Measurements from ENCODE around the gene VPS35.
A peak's percentile ranks its signal among the peaks of the same experiment; 100 is the strongest.

VPS35 gene

DNA sequence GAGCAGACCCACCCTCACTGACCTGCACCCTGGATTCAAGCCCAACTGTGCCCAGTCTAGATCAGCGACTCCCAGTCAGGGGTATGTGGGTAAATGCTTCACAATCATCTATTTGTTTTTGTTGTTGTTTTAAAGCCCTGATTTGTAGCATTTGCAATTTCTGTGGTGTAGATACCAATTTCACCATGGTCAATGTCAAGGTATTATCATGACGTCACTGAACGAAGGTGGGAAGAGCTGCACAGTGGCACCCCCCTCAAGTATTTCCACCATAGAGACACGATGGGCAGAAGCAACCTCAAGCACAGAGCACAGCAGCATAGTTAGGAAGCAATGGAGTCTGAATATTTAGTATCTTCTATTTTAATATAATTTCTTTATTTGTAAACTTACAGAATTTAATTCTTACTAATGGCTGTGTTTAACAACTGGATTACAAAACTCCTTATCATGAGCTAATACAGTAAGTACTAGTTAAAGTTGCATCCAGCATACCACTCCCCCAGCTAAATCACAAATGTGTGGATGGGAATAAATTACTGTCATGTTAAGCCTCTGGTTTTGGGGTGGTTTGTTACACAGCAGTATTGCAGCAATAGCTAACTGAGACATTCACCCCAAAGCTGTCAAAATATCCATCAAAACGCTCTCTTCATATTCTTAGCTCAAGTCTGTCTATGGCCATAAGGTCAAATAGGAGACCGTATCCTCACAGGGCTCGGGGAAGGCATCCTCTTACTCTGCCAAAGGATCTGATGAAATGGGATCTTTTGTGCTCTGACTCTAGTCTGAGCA is 26.0 kb upstream of the VPS35 start:
- no peak for TF ChIP-seq CTCF (IDR thresholded peaks at IDR 0.05; ENCODE audit: insufficient read depth, low read depth, low read length, missing control alignments)
- no peak for DNase-seq (ENCODE audit: low read depth)
- H3K4me3 ChIP-seq (ENCODE audit: low read depth, low read length): no peak overlapping the region

DNA sequence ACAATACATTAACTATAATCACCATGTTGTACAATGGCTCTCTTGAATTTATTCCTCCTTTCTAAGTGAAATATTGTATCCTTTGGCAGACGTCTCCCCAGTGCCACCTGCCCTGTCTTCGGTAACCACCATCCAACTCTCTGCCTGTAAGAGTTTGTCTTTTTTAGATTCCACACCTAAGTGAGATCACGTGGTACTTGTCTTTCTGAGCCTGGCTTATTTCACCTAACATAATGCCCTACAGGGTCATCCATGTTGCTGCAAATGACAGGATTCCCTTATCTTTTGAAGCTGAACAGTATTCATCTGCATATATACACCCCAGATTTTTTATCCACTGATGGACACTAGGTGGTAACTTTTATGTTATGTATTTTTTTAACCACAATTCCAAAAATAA is 24.7 kb upstream of the VPS35 start:
- no peak for DNase-seq (ENCODE audit: low read depth)
- no peak overlapping the region for H3K4me3 ChIP-seq (ENCODE audit: low read depth, low read length)
- TF ChIP-seq CTCF (IDR thresholded peaks at IDR 0.05; ENCODE audit: insufficient read depth, low read depth, low read length, missing control alignments): no peak

- no peak for TF ChIP-seq CTCF (IDR thresholded peaks at IDR 0.05; ENCODE audit: insufficient read depth, low read depth, low read length, missing control alignments)
- no peak overlapping the region for H3K4me3 ChIP-seq (ENCODE audit: low read depth, low read length)
- no peak for DNase-seq (ENCODE audit: low read depth)
Observed at GRCh38 chr16:46712911-46713310, 23.9 kb upstream of the VPS35 start.

DNA sequence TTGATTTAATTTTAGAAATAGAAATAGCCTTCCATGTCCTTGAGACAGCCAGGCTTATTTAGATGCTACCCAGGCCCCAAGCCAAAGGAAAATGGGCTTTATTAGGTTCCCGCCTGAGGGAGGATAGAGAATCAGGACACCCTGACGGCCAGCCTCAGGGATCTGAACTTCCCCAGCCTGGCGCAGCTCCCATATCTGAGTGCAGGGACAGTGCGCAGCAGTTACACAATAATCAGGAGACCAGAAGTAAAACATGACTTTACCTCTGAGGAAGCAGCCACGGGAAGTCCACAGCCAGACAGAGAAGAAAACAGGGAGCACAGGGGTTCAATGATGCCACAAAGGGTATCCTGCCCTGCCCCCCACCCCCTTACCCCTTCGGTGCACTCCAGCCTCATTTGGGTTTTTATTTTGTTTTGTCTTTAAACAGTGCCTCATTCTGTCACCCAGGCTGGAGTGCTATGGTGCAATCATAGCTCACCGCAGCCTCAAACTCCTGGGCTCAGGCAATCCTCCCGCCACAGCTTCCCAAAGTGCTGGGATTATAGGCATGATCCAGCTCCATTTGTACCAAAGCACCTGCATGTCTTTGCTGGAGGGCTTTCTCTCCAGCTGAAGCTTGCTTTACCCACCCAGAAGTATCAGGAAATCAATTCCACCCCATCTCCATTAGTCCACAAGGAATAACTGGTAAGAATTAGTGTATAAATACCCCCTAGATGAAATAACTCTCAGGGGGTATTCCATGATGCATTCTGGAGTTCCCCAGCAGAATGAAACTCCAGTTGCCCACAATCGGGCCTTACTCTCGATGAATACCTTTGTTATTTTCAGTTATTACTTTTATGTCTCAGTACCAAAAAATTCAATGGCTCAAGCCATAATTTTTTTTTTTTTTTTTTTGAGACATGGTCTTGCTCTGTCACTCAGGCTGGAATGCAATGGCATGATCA is 22.4 kb upstream of the VPS35 start:
- TF ChIP-seq CTCF (IDR thresholded peaks at IDR 0.05; ENCODE audit: insufficient read depth, low read depth, low read length, missing control alignments): no peak
- H3K4me3 ChIP-seq (ENCODE audit: low read depth, low read length): no peak overlapping the region
- DNase-seq (ENCODE audit: low read depth): peak; percentile 13

- DNase-seq (ENCODE audit: low read depth): no peak
- TF ChIP-seq CTCF (IDR thresholded peaks at IDR 0.05; ENCODE audit: insufficient read depth, low read depth, low read length, missing control alignments): no peak
- no peak overlapping the region for H3K4me3 ChIP-seq (ENCODE audit: low read depth, low read length)
Observed at GRCh38 chr16:46709469-46710005, 20.6 kb upstream of the VPS35 start.

DNA sequence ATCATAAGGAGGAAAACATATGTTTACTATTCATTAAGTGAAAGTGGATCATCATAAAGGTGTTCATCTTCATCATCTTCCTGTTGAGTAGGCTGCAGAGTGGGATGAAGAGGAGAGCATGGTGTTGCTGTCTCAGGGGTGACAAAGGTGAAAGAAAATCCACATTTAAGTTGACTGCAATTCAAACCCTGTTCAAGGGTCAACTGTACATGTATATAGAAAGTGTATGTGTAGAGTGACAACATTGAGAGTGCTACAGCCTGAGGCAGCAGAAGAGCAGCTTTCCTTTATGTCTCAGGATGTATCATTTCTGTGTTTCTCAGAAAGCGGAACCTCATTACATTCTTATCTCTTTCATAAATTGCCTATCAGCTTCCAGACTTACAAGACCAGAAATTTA is 17.7 kb upstream of the VPS35 start:
- DNase-seq (ENCODE audit: low read depth): no peak
- TF ChIP-seq CTCF (IDR thresholded peaks at IDR 0.05; ENCODE audit: insufficient read depth, low read depth, low read length, missing control alignments): no peak
- H3K4me3 ChIP-seq (ENCODE audit: low read depth, low read length): no peak overlapping the region
